ENCODE measurements around the gene FOXG1.

The FOXG1 gene

DNA sequence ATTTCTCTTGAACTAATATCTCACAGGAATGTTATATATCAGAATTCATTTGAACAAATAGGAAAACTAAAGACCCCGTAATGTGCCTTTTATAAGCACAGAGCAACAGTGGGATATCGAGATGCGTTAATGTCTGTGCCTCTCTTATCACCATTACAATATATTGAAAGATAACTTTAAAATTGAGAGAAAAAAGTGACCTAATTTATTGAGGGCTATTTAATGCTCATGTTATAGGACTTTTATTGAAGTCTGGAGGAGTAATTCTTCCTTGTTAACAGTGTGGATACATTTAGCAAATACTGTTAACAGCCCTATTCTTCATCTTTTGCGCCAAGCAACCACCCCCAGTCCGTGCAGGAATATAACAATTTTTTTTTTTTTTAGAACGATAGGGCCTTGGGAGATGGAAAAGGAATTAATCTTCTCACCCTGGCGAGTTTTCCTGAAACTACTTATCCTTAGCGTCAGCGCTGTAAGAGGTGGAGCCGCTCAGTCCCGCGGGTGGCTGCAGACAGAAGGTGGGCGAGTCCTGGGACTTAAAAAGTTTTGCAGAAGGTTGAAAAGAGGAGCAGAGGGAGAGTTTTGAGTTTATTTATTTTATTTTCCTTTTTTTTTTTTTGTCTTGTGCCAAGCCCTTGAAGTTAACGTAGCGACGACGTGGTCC is 11.0 kb downstream of the FOXG1 start:
- no peak for DNase-seq

DNA sequence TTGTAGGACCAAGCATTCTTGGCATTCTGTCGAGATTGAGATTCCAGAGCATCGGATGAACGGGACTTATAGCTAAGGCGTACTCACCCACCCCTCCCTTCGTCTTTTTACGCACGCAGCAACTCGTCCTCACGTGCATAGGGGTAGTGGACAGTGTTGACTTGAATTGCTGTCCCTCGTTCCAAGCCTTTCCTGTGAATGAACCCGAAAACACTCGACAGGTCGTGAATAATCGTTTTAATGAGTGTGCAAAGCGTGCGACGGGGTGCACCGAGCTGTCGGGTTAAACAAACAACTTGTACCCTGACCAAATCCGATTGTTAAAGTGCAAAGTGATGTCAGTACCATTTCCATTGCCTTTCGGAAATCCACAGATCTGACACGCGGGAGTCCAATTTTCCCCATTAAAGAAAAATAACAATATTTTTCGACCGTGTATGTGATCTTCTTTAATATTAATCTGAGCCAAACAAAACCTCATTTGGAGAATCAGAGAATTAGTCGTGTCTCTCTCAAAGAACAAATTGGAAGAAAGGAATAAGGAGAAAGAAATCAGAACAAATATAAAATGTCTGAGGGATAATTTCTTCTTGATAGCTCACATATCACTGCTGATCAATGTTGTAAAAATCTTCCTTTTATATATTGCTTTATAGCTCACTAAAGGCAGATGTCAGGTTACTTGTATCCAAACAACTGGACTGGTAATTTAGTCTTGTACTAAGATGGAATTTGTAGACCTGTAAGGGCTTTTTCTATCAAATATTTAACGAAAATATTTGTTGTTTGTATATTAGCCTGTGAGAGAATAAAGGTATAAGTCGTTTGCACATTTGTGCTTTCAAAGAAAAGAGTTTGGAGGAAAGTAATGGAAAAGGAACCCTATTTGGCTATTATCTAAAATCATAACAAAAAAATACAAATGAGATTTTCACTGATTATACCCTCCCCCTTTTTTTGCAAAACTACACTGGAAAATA is 11.8 kb downstream of the FOXG1 start:
- no peak for DNase-seq

DNA sequence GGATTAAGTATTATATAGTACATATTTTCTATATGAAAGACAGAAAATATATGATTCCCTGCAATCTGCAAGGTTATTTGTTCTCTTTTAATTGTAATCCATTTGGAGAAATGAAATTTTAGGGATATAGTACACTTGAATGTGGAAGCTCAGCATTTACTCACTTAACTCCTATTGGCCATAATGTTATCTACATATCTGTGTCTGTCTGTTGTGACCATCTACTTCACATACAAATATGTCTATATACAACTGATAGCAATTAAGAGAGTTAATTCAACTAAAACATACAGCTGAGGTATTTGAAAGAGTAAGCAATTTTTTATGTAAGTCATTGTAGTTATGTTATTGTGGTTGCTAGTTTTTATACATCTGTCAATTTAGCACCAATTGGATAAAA is 12.9 kb downstream of the FOXG1 start:
- no peak for DNase-seq

DNA sequence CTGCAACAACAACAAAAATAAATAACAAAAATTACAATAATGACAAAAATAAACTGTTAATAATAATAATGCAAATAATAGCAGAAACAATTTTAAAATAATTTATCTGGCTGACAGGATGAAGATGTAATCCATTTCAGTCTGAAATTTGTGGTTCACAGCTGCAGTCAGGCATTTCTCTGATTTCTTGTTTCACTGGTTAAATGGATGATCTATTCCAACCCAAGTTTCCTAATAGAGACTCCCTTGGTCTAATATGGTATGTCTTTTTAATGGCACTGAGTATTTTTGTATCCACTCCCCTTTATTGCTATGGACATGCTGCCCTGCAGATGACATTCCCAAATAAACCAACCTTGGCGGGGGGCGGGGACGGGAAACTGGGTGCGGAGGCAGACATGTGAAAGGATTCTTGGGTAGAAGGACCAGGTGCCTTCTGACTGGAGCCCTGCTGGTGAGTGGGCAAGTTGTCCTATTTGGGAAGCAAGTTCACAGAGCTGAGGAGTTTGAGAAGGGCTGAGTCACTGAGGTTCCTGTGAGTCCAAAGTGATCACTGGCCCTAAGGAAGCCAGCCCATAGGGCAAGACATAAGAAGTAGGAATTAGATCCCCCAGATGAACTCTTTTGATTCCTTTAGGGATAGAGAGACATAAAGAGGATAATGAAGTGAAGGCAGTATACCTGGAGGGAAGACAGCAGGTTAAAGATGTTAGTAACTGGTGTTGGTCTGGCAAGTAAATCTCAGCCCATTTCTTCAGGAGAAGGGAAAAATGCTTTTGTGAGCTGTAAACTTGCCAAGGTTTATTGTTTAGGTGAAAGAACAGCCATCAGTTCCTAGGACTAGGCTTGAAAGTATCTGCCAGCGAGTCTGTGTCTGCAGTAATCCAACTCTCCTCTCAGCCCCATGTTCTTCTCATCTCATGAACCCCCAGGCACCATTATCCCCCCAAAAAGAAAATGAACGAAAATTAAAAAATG is 14.5 kb downstream of the FOXG1 start:
- no peak for DNase-seq

DNA sequence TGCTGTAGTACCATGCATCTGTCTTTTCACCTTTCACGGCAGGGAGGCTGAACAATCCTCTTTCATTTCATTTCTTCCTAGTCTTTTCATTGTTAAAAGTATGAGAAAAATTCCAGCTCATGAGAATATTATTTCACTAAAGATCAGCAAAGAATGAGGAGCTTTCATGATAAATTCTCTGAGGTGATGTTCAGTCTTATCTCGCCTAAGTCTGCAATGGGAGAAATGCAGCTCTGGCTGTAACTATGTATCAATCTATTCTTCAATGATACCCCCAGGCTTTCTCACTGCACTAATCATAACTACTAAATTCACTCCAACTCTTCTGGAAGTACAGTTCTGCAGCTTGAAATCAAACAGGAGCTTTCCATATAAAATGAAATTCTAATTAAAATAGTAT is 15.7 kb downstream of the FOXG1 start:
- DNase-seq = no peak

DNA sequence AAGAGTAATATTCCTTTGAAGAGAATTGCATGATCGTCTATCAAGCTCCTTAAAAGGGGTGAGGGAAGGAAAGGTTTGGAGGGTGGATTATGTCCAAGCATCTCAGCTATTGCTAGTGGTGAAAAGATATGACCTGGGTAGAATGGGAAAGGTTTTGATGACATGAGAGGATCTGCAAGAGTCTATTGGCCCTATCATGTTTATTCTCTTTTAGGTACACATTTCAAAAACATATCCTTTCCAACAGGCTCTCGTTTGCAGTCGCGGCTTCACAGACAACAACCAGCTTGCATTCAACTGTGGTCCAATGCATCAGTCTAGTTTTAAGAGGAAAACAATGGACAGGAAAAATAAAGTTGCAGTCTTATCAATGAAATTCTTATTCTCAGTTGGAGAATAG is 17.1 kb downstream of the FOXG1 start:
- DNase-seq = no peak

DNA sequence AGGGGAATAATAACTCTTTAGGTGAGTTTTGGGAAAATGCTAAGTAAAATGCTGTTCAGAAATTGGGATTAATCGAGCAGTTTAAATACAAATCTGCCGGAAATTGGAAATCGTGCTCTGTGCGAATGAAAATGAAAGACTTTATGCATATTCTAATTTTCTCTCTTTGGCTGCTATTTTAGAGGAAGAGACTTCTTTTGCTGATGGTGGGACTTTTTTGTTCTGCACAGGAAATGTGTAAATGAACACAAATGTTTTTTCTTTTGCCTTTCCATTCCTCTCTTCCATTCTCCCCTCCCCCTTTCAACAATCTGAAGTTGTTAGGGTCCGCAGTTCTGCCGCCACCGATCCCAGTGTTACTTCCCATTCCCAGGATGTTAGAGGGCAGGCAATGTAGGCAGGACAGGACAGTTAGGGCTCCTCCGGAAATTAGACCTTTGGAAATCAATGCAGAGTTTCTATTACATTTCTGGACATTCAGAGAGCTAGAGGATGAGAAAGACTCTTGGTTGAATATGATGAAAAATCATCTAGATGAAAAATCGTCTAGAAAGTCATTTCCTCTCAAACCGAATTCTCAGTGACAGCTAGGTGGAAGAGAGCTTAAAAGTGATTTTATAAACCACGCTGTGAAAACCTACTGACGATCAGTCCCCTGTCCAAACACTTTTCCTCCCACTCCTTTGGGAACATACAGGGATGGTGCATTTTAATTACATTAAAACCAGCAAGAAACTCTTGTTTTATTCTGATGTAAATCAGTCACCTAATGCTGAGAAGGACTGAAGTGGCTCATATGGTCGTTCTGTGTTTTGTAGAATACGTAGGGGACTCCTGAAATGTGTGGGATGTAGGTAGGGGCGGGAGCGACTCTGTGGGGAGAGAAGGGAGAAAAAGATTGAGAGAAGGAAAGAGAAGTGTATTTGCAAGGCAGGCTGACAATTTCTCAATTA is 17.8 kb downstream of the FOXG1 start:
- no peak for DNase-seq

DNA sequence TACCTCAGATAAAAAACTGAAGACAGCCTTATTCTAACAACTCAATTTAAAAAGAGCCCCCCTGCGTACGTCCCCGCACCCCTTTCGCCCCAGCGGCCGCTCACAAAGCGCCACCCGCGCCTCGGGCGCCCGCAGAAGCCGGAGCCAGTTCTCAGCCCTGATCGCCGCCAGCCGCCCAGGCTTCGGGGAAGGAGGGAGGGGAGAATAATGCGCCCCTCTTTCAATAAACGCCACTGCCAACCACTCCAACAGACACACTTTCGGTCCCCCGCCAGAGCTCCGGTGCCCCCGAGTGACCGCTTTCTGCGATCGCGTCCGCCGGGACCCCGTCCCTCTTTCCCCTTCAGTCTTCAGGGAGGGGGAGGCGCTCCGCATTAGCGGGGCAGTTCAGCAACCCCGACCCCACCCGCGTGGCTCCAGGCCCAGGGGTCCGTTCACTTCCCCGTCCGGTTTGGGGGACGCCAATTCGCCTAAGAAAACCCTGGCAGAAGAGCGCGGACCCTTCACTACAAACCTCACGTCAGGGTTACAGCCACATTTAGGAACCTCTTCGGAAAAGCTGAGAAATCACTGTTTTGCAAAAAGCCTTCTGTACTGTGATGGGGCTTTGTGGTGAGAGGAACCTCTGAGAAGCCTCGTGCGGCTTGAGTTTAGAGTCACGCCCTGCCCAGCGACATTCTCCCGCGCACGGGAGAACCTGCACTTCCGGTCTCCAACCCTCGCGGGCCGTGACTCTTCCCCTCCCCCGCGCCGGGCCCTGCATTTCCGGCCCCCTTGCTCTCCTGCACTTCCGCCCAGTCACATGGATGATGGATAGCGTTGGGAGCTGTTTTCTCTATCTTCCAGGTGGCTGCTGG is 18.7 kb downstream of the FOXG1 start:
- no peak for DNase-seq

DNA sequence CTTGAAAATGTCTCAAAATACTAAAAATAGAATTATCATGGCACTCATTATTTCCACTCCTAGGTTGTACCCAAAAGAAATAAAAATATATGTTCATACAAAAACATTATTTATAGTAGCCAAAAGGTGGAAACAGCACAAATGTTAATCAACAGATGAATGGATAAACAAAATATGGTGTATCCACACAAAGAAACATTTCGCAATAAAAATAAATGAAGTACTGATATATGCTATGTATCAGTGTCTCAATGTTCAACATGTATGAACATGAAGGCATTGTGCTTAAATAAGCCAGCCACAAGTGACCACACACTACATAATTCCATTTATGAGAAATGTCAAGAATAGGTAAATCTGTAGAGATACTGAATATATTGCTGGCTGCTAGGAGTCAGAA is 40.9 kb downstream of the FOXG1 start:
- no peak for DNase-seq

DNA sequence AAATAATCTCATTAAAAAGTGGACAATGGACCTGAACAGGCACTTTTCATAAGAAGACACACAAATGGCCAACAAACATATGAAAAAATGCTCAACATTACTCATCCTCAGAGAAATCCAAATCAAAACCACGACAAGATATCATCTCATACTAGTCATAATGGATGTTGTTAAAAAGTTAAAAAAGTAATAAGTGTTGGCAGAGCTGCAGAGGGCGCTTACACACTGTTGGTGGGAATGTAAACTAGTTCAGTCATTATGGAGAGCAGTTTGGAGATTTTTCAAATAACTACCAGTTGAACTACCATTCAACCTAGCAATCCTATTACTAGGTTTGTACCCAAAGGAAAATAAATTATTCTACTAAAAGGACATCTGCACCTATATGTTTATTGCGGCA is 47.2 kb downstream of the FOXG1 start:
- DNase-seq = no peak
